ENCODE results near the gene ZNF326.

DNA sequence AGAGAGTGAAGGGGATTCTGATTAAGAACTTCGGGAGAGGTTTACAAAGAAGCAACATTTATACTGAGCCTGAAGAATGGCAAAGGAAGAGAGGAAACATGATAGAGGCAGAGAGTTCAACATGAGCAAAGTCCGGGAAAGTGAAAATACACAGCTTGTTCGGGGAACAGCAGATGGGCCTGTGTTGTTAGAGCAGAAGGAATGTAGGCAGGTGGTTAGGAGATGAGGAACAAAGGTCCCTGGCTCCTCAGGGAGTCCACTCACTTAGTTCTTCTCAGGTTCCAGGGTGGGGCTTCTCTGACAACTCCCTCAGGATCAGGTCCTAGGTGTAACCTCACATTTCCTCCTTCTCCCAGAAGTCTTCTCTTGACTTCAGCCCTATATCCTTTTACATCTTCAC is 5.1 kb upstream of the ZNF326 start:
- TF ChIP-seq CTCF (conservative IDR thresholded peaks at IDR 0.05; ENCODE audit: low read depth, low read length) (no peak), POLR2A (IDR thresholded peaks at IDR 0.05; ENCODE audit: low read depth, low read length) (no peak), SMC3 (IDR thresholded peaks at IDR 0.05; ENCODE audit: low read depth, low read length) (no peak), FOS (IDR thresholded peaks at IDR 0.05; ENCODE audit: low read depth, low read length) (no peak), RAD21 (IDR thresholded peaks at IDR 0.05; ENCODE audit: low read length) (no peak), CEBPB (IDR thresholded peaks at IDR 0.05; ENCODE audit: low read depth, low read length) (no peak)
